Hepatocyte (in vitro differentiated cells): ENCODE results near the gene POLA2. TPM values are rescaled to one million over a fixed set of nuclear protein-coding genes. Genes with fewer than 3 reads are reported as not detected.

Experiments
- DNase-seq: peaks from one replicate; pipeline ENCODE4 v3.0.0-alpha.2; 2016; ENCODE audit warnings: low spot score
- H2AFZ ChIP-seq: fragments of 200-600 bp; sonication (generic); 2 replicates; pipeline ENCODE4 v1.6.0; 2016; ENCODE audit warnings: antibody characterized with exemption, mild to moderate bottlenecking
- H3K27ac ChIP-seq: fragments of 200-600 bp; sonication (generic); 2 replicates; pipeline ENCODE4 v1.5.1; 2016; ENCODE audit warnings: mild to moderate bottlenecking
- H3K27me3 ChIP-seq: fragments of 200-600 bp; sonication (generic); 2 replicates; pipeline ENCODE4 v1.6.1; 2016
- H3K36me3 ChIP-seq: fragments of 200-600 bp; sonication (generic); replicated peaks from 2 replicates; pipeline ENCODE4 v1.5.1; 2016; ENCODE audit warnings: low read depth; ENCODE audit not compliant: insufficient read depth
- H3K4me1 ChIP-seq: fragments of 200-600 bp; sonication (generic); 2 replicates; pipeline ENCODE4 v1.5.1; 2016; ENCODE audit warnings: mild to moderate bottlenecking, moderate library complexity; ENCODE audit not compliant: insufficient read depth
- H3K4me2 ChIP-seq: fragments of 200-600 bp; sonication (generic); 2 replicates; pipeline ENCODE4 v1.6.0; 2016
- H3K4me3 ChIP-seq: fragments of 200-600 bp; sonication (generic); 2 replicates; pipeline ENCODE4 v1.5.1; 2016; ENCODE audit warnings: mild to moderate bottlenecking
- H3K79me2 ChIP-seq: fragments of 200-600 bp; sonication (generic); 2 replicates; pipeline ENCODE4 v1.6.0; 2017; ENCODE audit warnings: mild to moderate bottlenecking
- H3K9me2 ChIP-seq: fragments of 200-600 bp; sonication (generic); replicated peaks from 2 replicates; pipeline ENCODE4 v1.6.0; 2017; ENCODE audit warnings: mild to moderate bottlenecking; ENCODE audit not compliant: insufficient read depth
- H3K9me3 ChIP-seq: fragments of 200-600 bp; sonication (generic); 2 replicates; pipeline ENCODE4 v1.5.1; 2016; ENCODE audit warnings: low read depth, mild to moderate bottlenecking
- H4K20me1 ChIP-seq: fragments of 200-600 bp; sonication (generic); 2 replicates; pipeline ENCODE4 v1.6.0; 2016; ENCODE audit warnings: mild to moderate bottlenecking; ENCODE audit not compliant: insufficient read depth, poor library complexity, severe bottlenecking
- EZH2 ChIP-seq: fragments of 200-600 bp; sonication (generic); IDR thresholded peaks from 2 replicates; pipeline ENCODE4 v1.6.1; 2016; ENCODE audit warnings: antibody characterized with exemption, mild to moderate bottlenecking, borderline replicate concordance
- EZH2phosphoT487 ChIP-seq: fragments of 200-600 bp; sonication (generic); IDR thresholded peaks from one replicate; pipeline ENCODE4 v1.6.1; 2018; ENCODE audit warnings: antibody characterized with exemption, mild to moderate bottlenecking, low read depth, moderate library complexity; ENCODE audit not compliant: unreplicated experiment, severe bottlenecking
- WGBS: methylation state at CpG from one replicate; pipeline ENCODE4 v1.1.6; 2016; ENCODE audit warnings: low lambda C conversion rate; ENCODE audit errors: missing lambda C conversion rate; 5-methylcytosine and 5-hydroxymethylcytosine counted together
- polyA plus RNA-seq: library from polyadenylated mRNA; unstranded; fragments of >200 nt; fragmentation: Nextera tagmentation; extraction: Ambion mirVana; gene quantifications from 2 replicates; pipeline ENCODE4 v1.2.1, GENCODE V29; 2016
- total RNA-seq: library from RNA; depleted of rRNA; stranded (reverse); fragments of >200 nt; gene quantifications from 2 replicates; pipeline ENCODE4 v1.2.3, GENCODE V29; 2014
- TF ChIP-seq, protein P1 (sequence below): fragments of 200-600 bp; sonication (generic); IDR thresholded peaks from 2 replicates; pipeline ENCODE4 v1.5.1; 2016; ENCODE audit warnings: antibody characterized with exemption, mild to moderate bottlenecking; ENCODE audit not compliant: poor library complexity

Gene POLA2
- total and polyA plus RNA-seq, 2 experiments from 2014 or later = 2.5 to 8.0 TPM

DNA sequence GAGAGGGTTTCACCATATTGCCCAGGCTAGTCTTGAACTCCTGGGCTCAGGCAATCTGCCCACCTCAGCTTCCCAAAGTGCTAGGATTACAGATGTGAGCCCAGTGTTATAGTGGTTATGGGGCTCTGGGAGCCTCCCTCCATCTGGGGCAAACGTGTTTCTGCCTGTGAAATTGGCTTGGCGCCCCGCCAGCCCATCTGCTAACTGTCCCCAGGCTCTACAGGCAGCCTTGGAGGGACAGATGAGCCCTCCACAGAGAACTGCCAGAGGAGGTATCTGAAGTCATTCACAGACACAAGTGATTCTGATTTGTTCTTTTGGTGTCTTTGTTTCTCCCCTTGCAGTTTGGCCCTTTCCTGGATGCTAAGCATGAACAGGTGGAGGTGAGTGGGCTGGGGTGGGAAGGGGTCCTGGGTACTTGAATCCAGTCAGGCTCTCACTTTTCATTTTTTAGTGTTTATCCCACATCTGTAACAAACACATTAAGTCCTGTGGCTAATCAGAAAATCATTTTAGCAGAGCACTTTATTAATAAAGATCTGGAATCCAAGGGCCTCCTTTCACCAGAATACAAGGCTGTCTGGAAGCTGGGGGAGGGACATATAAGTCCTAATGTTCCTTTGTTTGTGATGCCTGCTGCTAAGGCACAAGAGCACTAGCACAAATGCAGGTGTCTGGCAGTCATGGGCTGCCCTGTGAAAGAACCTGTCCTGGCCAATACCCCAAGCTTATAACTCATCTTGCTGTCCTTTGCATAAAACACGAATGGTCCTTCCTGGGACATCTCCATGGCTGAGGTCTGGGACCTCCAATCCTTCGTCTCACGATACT is 27.2 kb downstream of the POLA2 start:
- H3K4me2 ChIP-seq = no peak overlapping the region
- H3K36me3 ChIP-seq = no peaks in the 10 kb centered on the region
- no peak for DNase-seq
- 86% methylated on average over 6 of the region's 6 CpGs for WGBS
- no peak overlapping the region for H3K27ac ChIP-seq
- peaks cover 24% of the 10 kb centered on the region for H3K4me1 ChIP-seq
- no peak overlapping the region for H2AFZ ChIP-seq
- no peaks in the 10 kb centered on the region for H3K9me2 ChIP-seq
- no peaks in the 10 kb centered on the region for H3K27me3 ChIP-seq
- H3K9me3 ChIP-seq = no peaks in the 10 kb centered on the region
- no peaks in the 10 kb centered on the region for H3K79me2 ChIP-seq
- H4K20me1 ChIP-seq = no peaks in the 10 kb centered on the region
- no peak overlapping the region for H3K4me3 ChIP-seq
- TF ChIP-seq EZH2 (no peak), EZH2phosphoT487 (no peak)
- TF ChIP-seq, protein P1, sequence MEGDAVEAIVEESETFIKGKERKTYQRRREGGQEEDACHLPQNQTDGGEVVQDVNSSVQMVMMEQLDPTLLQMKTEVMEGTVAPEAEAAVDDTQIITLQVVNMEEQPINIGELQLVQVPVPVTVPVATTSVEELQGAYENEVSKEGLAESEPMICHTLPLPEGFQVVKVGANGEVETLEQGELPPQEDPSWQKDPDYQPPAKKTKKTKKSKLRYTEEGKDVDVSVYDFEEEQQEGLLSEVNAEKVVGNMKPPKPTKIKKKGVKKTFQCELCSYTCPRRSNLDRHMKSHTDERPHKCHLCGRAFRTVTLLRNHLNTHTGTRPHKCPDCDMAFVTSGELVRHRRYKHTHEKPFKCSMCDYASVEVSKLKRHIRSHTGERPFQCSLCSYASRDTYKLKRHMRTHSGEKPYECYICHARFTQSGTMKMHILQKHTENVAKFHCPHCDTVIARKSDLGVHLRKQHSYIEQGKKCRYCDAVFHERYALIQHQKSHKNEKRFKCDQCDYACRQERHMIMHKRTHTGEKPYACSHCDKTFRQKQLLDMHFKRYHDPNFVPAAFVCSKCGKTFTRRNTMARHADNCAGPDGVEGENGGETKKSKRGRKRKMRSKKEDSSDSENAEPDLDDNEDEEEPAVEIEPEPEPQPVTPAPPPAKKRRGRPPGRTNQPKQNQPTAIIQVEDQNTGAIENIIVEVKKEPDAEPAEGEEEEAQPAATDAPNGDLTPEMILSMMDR = no peak

DNA sequence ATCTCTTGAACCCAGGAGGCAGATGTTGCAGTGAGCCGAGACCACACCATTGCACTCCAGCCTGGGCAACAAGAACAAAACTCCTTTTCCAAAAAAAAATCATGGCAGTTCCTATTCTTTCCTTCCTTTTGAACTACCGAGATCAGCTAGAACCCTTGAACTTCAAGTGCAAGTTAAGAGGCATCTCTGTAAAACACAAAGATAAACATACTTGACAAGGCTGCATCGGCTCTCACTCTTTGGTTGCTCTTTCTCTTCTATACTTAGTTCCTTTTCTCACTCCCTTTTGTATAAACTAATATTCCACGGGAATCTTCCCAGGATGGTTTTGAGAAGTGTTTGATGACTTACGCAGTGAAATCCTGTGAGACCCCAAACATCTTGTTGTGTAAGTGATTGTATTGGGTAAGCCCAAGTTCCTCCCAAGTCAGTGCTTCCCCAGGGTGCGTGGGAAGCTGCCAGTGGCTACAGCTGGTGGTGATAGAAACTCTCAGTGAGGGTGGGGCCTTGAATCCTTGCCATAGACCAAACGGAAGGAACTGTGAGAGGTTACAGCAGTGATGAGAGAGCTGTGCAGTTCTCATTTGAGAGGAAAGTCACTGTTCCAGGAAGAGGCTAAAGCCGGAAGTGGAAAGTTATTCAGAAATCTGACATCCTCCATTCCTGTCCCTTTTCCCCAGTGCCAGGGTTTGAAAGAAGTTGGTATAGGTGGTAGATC is 28.8 kb downstream of the POLA2 start:
- no peaks in the 10 kb centered on the region for H3K9me3 ChIP-seq
- WGBS = 68% methylated on average over 8 of the region's 8 CpGs
- H3K9me2 ChIP-seq = no peaks in the 10 kb centered on the region
- no peaks in the 10 kb centered on the region for H3K27me3 ChIP-seq
- H3K27ac ChIP-seq = peak overlapping the region; percentile 96
- no peaks in the 10 kb centered on the region for H3K79me2 ChIP-seq
- DNase-seq = peak; percentile 68
- peaks cover 25% of the 10 kb centered on the region for H3K4me1 ChIP-seq
- H3K36me3 ChIP-seq = no peaks in the 10 kb centered on the region
- peak overlapping the region; percentile 73 for H3K4me2 ChIP-seq
- H2AFZ ChIP-seq = no peak overlapping the region
- TF ChIP-seq EZH2 (no peak), EZH2phosphoT487 (no peak)
- TF ChIP-seq, protein P1 = no peak
- no peak overlapping the region for H3K4me3 ChIP-seq
- no peaks in the 10 kb centered on the region for H4K20me1 ChIP-seq

DNA sequence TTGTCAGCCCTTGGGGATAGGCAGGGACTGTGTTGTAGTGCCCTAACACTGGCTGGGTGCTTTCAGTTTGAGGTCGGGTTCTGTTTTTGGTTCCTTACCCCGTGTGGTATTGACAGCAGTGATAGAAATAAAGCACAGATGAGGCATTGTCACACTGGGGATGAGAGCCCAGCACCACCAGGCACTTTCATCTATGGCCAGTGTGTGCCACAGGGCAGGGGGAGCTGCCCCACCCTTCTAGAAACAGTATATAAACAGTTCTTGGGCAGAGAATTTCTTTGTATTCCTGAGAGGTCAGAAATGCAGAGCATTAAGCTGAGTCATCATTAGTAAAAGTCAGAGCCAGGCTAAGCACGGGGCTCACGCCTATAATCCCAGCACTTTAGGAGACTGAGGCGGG is 29.9 kb downstream of the POLA2 start:
- H3K4me2 ChIP-seq = peak overlapping the region; percentile 73
- H3K9me2 ChIP-seq = no peaks in the 10 kb centered on the region
- 49% methylated on average over 5 of the region's 5 CpGs for WGBS
- H4K20me1 ChIP-seq = no peaks in the 10 kb centered on the region
- no peaks in the 10 kb centered on the region for H3K36me3 ChIP-seq
- no peaks in the 10 kb centered on the region for H3K79me2 ChIP-seq
- no peak for TF ChIP-seq EZH2phosphoT487
- TF ChIP-seq, protein P1 = no peak
- no peak for TF ChIP-seq EZH2
- peak; percentile 47 for DNase-seq
- no peaks in the 10 kb centered on the region for H3K27me3 ChIP-seq
- H3K4me1 ChIP-seq = peaks cover 31% of the 10 kb centered on the region
- peak overlapping the region; percentile 96 for H3K27ac ChIP-seq
- H3K4me3 ChIP-seq = no peak overlapping the region
- no peak overlapping the region for H2AFZ ChIP-seq
- H3K9me3 ChIP-seq = no peaks in the 10 kb centered on the region
